Inflammatory macrophage treated with lipopolysaccharide for 1 hour (primary cell): ENCODE measurements around the gene PDRG1.
"Not testable (repeated sequence)": the region's sequence is repeated elsewhere in the genome, so short reads cannot be mapped to it uniquely, and the experiment has no call there.

Experiments
- DNase-seq, 2 donors: peaks; one replicate each; pipeline ENCODE4 v3.0.0-alpha.2; 2020 to 2022

PDRG1 gene

GRCh38 chr20:31925631-31926030 is 26.2 kb downstream of the PDRG1 start:
- no peak for DNase-seq

DNA sequence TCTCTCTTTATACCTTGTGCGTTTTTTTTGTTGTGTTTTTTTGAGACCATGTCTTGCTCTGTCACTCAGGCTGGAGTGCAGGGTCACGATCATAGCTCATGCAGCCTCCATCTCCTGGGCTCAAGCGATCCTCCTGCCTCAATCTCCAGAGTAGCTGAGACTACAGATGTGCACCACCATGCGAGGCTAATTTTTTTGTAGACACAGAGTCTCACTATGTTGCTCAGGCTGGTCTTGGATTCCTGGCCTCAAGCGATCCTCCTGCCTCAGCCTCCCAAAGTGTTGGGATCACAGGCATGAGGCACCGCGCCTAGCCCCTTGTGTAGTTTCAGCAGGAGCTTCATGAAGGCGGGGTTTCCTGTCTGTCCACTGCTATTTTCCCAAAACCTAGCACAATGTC is 27.3 kb downstream of the PDRG1 start:
- DNase-seq = no peak

- DNase-seq = peak; percentile 88 to 98
Measured at GRCh38 chr20:31923388-31924331, 28.2 kb downstream of the PDRG1 start.

- no peak for DNase-seq
Measured at GRCh38 chr20:31922588-31922987, 29.3 kb downstream of the PDRG1 start.

DNA sequence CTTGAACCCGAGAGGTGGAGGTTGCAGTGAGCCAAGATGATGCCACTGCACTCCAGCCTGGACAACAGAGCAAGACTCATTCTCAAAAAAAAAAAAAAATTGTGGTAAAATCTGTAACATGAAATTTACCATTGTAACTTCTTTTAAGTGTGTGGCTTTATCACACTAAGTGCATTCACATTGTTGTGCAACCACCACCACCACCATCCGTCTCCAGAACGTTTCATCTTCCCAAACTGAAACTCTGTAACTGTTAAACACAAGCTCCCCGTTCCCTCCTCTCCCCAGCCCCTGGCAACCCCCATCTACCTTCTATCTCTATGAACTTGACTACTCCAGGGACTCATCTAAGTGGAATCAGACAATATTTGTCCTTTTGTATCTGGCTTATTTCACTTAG is 29.7 kb downstream of the PDRG1 start:
- no peak for DNase-seq

DNA sequence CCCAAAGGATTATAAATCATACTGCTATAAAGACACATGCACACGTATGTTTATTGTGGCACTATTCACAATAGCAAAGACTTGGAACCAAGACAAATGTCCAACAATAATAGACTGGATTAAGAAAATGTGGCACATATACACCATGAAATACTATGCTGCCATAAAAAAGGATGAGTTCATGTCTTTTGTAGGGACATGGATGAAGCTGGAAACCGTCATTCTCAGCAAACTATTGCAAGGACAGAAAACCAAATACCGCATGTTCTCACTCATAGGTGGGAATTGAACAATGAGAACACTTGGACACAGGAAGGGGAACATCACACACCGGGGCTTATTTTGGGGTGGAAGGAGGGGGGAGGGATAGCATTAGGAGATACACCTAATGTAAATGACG is 30.4 kb downstream of the PDRG1 start:
- not testable (repeated sequence) for DNase-seq

DNA sequence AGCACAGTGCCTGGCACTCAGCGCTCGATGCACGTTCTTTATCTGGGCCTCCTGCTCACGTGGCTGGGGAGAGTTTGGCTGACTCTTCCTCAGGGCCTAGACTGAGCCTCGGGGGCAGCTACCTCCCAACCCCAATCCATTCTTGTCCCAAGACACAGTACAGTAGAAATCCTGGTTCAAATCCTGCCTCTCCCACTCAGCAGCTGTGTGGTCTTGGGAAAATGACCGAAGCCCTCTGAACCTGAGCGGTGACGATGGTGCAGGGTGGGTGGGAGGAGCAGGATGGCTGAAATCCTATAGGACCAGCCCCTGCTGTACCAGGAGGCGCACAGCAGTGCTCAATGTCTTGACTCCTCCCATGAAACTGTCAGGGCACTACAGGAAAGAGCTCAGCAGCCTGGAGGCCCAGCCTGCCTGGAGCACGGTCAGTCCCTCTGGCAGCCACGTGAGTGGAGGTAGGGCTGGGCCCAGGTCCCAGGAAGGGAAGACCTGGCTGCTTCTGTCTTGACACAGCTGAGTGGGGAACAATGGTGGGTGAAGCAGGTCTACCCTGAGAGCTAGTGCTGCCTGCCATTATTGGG is 31.5 kb downstream of the PDRG1 start:
- no peak for DNase-seq

DNA sequence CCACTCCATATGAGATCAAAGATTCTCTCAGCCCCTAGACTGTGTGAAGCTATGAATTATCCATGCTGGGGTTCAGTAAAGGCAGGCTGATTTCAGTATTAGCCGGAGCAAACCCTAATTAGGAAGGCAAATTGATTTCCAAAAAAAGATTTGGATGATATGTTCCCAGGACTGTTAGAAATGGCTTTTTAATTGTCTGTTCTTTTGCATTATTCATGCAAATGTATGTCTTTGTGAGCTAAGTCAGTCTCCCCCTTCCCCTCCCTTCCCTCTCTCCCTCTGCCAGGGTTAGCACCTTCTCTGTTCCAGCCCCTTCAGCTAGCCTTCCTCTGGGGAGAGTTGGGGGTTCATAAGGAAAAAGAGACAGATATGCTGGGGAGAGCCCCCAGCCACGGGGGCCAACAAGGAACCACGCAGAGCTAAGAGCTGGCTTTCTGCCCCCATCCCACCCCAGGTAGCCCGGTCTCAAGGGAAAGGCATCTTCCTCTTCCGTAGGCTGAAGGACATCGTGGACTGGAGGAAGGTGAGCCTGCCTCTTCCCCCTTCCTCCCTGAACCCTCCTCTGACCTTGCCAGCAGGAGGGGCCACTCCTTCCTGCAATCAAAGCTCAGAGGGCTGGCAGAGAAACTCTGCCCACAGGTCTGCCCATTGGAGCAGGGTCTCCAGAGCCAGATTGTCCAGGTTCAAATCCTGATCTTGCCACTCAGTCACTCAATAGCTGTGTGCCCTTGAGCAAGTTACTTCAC is 32.3 kb downstream of the PDRG1 start:
- DNase-seq = no peak

- DNase-seq = no peak
Measured at GRCh38 chr20:31918466-31919105, 33.3 kb downstream of the PDRG1 start.

- peak; percentile 27 to 50 for DNase-seq
Measured at GRCh38 chr20:31917962-31918412, 33.9 kb downstream of the PDRG1 start.

DNA sequence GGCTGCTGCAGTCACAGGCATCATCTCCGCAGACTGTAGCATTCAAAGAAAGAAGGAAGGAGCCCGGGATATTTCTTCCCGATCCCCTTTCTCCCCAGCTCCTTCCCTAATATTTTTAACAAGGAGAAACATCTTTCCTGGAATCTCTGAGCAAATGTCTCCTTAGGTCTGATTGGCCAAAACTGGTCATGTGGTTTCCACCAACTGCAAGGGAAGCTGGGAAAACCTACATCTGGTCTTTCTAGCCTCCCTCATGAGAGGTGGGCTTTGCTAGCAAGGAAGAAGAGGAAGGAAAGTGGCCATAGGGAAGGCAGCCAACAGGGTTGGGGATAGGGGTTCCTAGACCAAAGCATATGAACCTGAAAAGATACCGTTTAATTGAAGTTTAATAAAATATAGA is 35.1 kb downstream of the PDRG1 start:
- no peak for DNase-seq

- DNase-seq = no peak
Measured at GRCh38 chr20:31915491-31916280, 36.2 kb downstream of the PDRG1 start.

DNA sequence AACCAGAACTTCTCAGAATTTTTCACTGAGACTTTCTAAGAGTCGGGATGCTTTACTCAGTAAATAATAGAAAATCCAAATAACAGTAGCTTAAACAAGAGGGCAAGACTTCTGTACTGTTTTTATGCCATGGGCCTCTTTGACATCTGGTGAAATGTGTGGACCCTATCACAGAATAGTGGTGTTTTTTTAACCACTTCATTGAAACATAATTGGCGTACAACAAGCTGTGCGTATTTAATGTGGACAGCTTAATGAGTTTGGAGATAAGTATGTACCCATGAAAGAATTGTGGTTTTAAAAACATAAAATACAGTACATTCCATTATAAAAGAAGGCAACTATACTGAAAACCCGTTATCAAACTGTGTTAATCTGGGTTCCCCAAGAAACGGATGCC is 37.7 kb downstream of the PDRG1 start:
- no peak for DNase-seq

DNA sequence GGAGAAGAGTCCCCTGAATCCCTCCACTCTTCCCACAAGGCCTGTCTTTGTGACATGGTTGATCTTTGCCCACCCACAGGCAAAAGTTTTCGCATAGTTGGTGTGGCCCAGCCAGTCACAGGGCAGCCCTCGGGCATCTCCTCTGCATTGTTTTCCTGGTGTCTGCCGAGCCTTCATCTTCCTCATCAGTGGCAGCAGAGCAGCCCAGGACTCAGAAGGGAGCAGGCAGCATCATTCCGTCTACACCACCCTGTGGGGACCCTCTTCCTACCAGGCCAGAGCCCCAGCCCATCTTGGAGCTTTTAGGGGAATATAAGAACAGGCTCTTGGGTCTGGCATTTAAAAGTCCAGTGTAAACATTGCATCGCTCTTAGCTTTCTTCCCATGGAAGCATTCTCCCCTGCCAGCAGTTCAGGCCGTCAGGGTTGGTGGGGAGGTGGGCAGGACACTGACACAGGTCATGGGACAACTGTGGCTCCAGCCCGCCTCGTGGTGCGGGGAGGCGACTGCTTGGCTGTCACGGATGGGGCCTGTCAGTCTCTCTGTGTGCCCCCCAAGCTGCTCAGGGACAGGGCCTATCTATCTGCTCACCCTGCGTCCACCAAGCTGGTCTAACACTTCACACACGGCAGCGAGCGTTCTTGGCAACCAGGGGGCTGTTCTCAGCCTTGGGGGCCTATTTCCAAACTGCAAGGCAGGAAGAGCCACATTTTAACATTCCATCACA is 38.3 kb downstream of the PDRG1 start:
- DNase-seq = no peak

DNA sequence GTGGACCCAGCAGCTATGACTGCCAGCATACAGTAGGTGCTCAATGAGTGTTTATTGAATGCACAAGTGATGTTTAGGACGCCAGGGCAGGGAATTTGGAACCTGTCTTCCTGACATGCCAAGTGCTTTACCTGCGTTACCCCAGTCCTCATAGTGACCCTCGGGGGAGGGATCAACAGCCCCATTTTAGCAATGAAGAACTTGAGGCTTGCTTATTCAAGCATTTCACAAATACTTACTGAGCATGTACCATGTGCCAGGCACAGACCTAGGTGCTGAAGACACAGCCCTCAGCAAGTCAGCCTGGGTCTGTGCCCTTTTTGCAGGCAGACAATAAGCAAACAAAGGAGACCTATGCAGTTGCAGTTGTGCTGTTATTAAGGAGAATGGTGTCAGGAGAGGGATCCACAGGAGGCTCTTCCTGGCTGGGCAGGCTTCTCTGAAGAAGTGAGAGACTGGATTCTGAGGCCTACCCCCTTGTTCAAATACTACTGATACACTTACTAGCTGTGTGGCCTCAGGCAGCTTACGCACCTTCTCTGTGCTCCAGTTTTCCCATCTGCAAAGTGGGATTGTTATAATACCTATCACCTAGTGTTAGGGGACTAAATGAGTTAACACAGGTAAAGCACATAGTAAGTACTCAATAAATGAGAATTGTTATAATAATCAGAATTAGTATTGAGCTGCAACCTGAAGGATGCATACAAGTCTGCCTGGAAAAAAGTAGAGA is 41.6 kb downstream of the PDRG1 start:
- DNase-seq = no peak

DNA sequence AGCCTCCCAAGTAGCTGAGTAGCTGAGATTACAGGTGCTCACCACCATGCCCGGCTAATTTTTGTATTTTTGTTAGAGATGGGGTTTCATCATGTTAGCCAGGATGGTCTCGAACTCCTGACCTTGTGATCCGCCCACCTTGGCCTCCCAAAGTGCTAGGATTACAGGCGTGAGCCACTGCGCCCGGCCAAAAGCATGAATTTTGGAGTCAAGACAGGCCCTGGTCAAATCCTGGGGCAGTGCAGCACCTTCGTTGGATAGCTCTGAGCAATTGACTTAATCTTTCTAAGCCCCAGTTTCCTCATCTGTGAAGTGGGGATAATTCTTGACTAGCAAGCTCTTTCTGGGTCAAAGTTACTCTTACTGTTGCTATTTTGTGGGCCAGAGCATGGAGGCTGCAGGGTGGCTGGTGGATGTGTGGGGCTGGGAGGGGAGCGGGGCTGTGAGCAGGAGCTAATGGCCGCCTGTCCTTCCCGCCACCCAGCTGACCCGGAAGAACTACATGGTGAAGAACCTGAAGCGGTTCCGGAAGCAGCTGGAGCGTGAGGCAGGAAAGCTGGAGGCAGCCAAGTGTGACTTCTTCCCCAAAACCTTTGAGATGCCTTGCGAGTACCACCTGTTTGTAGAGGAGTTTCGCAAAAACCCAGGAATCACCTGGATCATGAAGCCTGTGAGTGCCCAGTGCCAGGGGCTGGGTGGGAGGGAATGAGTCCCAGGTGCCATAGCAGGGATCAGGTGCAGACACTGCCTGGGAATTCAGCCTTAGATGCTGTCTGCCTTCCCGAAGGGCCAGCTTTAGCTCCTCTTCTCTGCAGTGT is 42.4 kb downstream of the PDRG1 start:
- no peak for DNase-seq

- no peak for DNase-seq
Measured at GRCh38 chr20:31908424-31908823, 43.4 kb downstream of the PDRG1 start.

- DNase-seq = no peak
Measured at GRCh38 chr20:31908016-31908415, 43.8 kb downstream of the PDRG1 start.

- DNase-seq = no peak
Measured at GRCh38 chr20:31907046-31907445, 44.8 kb downstream of the PDRG1 start.

DNA sequence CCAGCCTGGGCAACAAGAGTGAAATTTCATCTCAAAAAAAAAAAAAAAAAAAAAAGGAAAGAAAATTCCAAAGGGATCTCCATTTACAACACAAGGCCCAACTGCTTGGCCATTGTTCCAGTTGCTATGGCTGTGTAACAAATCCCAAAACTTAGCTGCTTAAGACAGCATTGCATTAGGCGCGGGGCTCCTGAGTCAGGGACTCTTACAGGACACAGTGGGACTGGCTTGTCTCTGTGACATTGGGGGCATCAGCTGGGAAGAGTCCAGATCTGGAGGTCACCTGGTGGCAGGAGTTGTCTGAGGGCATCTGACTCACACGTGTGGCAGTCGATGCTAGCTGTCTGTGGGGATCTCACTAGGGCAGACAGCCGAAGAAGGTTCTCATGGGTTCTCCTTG is 45.8 kb downstream of the PDRG1 start:
- no peak for DNase-seq
